Loucy (cell line): ENCODE data around the gene MBP.

Source experiments
- H2AFZ ChIP-seq: fragments of 200-600 bp; sonication (generic); 2 replicates; pipeline ENCODE4 v1.6.0; 2016; ENCODE audit warnings: antibody characterized with exemption, mild to moderate bottlenecking, low read length, moderate library complexity
- H3F3A ChIP-seq: fragments of 200-600 bp; 2 replicates; pipeline ENCODE4 v1.6.0; 2016; ENCODE audit warnings: antibody characterized with exemption, low read depth, mild to moderate bottlenecking
- H3K27me3 ChIP-seq: fragments of 200-600 bp; sonication (generic); 2 replicates; pipeline ENCODE4 v1.6.1; 2014; ENCODE audit warnings: low read length, mild to moderate bottlenecking; ENCODE audit not compliant: insufficient read depth, poor library complexity, severe bottlenecking
- H3K36me3 ChIP-seq: fragments of 200-600 bp; sonication (generic); 2 replicates; pipeline ENCODE4 v1.6.1; 2016; ENCODE audit warnings: low read length; ENCODE audit not compliant: insufficient read depth
- H3K4me1 ChIP-seq: fragments of 200-600 bp; sonication (generic); 2 replicates; pipeline ENCODE4 v1.5.1; 2014; ENCODE audit warnings: low read length, mild to moderate bottlenecking; ENCODE audit not compliant: insufficient read depth, poor library complexity, severe bottlenecking
- H3K4me2 ChIP-seq: fragments of 200-600 bp; sonication (generic); 2 replicates; pipeline ENCODE4 v1.6.0; 2014; ENCODE audit warnings: antibody characterized with exemption, low read length, low read depth, mild to moderate bottlenecking; ENCODE audit not compliant: poor library complexity, severe bottlenecking
- H3K4me3 ChIP-seq: fragments of 200-600 bp; sonication (generic); 2 replicates; pipeline ENCODE4 v1.5.1; 2014; ENCODE audit warnings: low read length, mild to moderate bottlenecking, mixed read lengths; ENCODE audit not compliant: poor library complexity, severe bottlenecking
- H3K79me2 ChIP-seq: fragments of 200-600 bp; sonication (generic); 2 replicates; pipeline ENCODE4 v1.6.1; 2014; ENCODE audit warnings: low read length; ENCODE audit not compliant: insufficient read depth
- H3K9ac ChIP-seq: fragments of 200-600 bp; sonication (generic); 2 replicates; pipeline ENCODE4 v1.6.0; 2014; ENCODE audit warnings: mild to moderate bottlenecking, low read depth, low read length, moderate library complexity; ENCODE audit not compliant: poor library complexity, severe bottlenecking
- H3K9me2 ChIP-seq: fragments of 200-600 bp; sonication (generic); replicated peaks from 2 replicates; pipeline ENCODE4 v1.6.1; 2016; ENCODE audit warnings: low read depth, low read length, mixed read lengths
- H3K9me3 ChIP-seq: fragments of 200-600 bp; sonication (generic); 2 replicates; pipeline ENCODE4 v1.6.1; 2014; ENCODE audit warnings: mild to moderate bottlenecking, antibody characterized with exemption, low read length, low read depth; ENCODE audit not compliant: insufficient read depth
- H4K20me1 ChIP-seq: fragments of 200-600 bp; sonication (generic); 2 replicates; pipeline ENCODE4 v1.6.0; 2014; ENCODE audit warnings: antibody characterized with exemption, low read length, mild to moderate bottlenecking; ENCODE audit not compliant: insufficient read depth, poor library complexity, severe bottlenecking
- EZH2phosphoT487 ChIP-seq: fragments of 200-600 bp; IDR thresholded peaks from 2 replicates; pipeline ENCODE4 v1.6.1; 2018; ENCODE audit warnings: antibody characterized with exemption, mild to moderate bottlenecking, moderate library complexity, borderline replicate concordance
- TF ChIP-seq, protein P1 (sequence below): fragments of 200-600 bp; sonication (generic); conservative IDR thresholded peaks from 2 replicates; pipeline ENCODE4 v1.5.1; 2014; ENCODE audit warnings: mild to moderate bottlenecking, antibody characterized with exemption, low read length

Gene MBP

DNA sequence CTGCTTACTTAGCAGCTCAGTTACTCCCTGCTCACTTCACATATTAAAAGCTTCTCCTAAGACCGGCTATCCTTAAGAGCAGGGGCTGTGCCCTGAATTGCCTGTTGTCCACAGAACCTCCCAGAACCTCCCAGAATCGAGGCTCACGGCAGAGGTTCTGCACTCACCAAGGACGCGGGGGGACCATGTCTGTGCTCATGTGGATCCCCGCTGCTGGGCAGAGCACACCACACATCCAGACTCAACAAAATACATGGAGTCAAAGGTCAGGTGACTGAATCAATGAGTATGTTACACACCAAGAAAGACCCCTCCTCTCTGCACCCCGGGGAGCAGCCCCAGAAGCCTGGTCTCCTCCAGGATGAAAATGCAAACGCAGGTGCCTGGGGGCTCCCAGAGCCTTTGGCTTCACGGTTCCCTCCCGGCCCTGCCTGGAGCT is 149.0 kb downstream of the MBP start:
- Histone ChIP-seq H3K79me2 (no peaks in the 10 kb centered on the region), H4K20me1 (no peaks in the 10 kb centered on the region), H3K4me1 (peaks cover 22% of the 10 kb centered on the region), H3K9me3 (no peaks in the 10 kb centered on the region), H3K27me3 (no peaks in the 10 kb centered on the region), H3K36me3 (no peaks in the 10 kb centered on the region), H2AFZ (0 out of 2 replicates have a peak overlapping the region, but pooled peaks have one; percentile 50), H3K4me2 (no peak overlapping the region), H3K9ac (peak overlapping the region; percentile 22), H3F3A (no peaks in the 10 kb centered on the region), H3K4me3 (no peak overlapping the region), H3K9me2 (no peaks in the 10 kb centered on the region)
- TF ChIP-seq, protein P1, sequence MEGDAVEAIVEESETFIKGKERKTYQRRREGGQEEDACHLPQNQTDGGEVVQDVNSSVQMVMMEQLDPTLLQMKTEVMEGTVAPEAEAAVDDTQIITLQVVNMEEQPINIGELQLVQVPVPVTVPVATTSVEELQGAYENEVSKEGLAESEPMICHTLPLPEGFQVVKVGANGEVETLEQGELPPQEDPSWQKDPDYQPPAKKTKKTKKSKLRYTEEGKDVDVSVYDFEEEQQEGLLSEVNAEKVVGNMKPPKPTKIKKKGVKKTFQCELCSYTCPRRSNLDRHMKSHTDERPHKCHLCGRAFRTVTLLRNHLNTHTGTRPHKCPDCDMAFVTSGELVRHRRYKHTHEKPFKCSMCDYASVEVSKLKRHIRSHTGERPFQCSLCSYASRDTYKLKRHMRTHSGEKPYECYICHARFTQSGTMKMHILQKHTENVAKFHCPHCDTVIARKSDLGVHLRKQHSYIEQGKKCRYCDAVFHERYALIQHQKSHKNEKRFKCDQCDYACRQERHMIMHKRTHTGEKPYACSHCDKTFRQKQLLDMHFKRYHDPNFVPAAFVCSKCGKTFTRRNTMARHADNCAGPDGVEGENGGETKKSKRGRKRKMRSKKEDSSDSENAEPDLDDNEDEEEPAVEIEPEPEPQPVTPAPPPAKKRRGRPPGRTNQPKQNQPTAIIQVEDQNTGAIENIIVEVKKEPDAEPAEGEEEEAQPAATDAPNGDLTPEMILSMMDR = no peak
- no peak for TF ChIP-seq EZH2phosphoT487

DNA sequence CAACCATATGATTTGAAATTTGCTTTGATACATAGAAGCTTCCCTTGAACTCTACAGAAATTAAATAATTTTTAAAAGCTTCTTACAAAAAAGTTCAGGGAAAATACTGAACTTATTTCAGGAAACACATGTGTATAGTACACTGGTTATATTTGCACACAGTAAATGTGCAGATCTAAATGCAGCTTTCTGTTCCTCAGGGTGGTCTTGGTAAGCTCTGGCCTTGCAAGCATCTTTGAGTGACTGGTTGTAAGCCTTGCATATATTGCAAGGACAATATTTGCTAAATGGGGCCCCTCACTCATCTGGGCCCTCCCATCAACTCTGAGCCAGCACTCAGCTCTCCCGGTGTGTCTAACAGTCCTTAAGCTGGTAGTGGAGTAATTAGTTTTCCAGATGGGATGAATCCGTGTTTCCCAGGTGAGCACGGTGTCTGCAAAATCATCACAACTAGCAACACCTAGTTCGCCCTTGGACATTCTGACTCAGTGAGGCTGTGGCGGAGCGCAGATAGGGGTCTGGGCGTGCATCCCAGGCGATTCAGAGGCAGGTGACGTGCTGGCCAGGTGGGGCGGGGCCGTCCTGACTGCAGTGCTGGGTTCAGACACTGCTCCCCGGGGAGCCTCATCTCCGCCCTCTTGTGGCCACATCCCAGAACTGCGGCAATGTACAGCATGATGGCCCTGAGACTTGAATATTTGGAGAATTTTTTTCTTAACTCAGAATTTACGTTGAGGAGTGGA is 149.6 kb downstream of the MBP start:
- no peaks in the 10 kb centered on the region for H3F3A ChIP-seq
- peak overlapping the region; percentile 22 for H3K9ac ChIP-seq
- peaks cover 22% of the 10 kb centered on the region for H3K4me1 ChIP-seq
- H3K9me2 ChIP-seq = no peaks in the 10 kb centered on the region
- H3K36me3 ChIP-seq = no peaks in the 10 kb centered on the region
- TF ChIP-seq, protein P1 = peak; percentile 95
- no peak for TF ChIP-seq EZH2phosphoT487
- H2AFZ ChIP-seq = peak overlapping the region; percentile 64
- no peaks in the 10 kb centered on the region for H3K27me3 ChIP-seq
- peak overlapping the region; percentile 53 for H3K4me2 ChIP-seq
- no peaks in the 10 kb centered on the region for H4K20me1 ChIP-seq
- H3K79me2 ChIP-seq = no peaks in the 10 kb centered on the region
- H3K9me3 ChIP-seq = no peaks in the 10 kb centered on the region
- no peak overlapping the region for H3K4me3 ChIP-seq

DNA sequence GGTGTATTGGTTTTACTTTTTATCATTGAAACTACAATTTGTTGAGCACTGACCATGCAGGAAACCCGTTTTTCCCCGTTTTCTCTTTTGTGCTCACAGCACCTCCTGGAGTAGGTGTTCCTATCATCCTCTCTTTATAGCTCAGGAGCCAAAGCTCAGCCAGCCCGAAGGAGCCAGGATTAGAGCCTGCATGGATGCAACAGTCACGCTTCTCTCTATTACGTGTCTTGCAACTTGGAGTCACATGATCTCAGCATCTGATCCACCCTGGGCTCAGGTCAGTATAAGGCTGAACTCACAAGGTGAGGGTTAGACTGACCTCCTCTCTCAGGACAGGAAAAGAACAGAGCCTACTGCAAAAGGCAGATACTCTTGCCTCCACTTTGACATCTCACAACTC is 150.5 kb downstream of the MBP start:
- H3K9ac ChIP-seq = no peak overlapping the region
- TF ChIP-seq, protein P1 = no peak
- H3F3A ChIP-seq = no peaks in the 10 kb centered on the region
- no peaks in the 10 kb centered on the region for H3K36me3 ChIP-seq
- H2AFZ ChIP-seq = no peak overlapping the region
- H3K4me2 ChIP-seq = no peak overlapping the region
- no peaks in the 10 kb centered on the region for H3K27me3 ChIP-seq
- no peaks in the 10 kb centered on the region for H3K9me2 ChIP-seq
- peaks cover 22% of the 10 kb centered on the region for H3K4me1 ChIP-seq
- no peaks in the 10 kb centered on the region for H3K9me3 ChIP-seq
- H4K20me1 ChIP-seq = no peaks in the 10 kb centered on the region
- no peak overlapping the region for H3K4me3 ChIP-seq
- H3K79me2 ChIP-seq = no peaks in the 10 kb centered on the region
